Epithelial cell of umbilical artery (primary cell): Measurements from ENCODE around the gene SAG. TPM values are rescaled to one million over a fixed set of nuclear protein-coding genes. Genes with fewer than 3 reads are reported as not detected.

Experiments
- total RNA-seq: library from RNA; depleted of rRNA; stranded (reverse); fragments of >200 nt; gene quantifications from 2 replicates; pipeline ENCODE4 v1.2.3, GENCODE V29; 2014

The SAG gene
- total RNA-seq = under 0.01 TPM in 1 of 2 replicates, not detected in the other

GRCh38 chr2:233307565-233307964 is at the start of gene SAG:
TSS of gene SAG (plus strand) at chr2:233307816. CDS start at chr2:233309190, 1,374 bp downstream.

GRCh38 chr2:233353769-233354499 is 46.3 kb downstream of the SAG start, which contains the start of gene DGKD:
TSS of gene DGKD (plus strand) at chr2:233354494. CDS start at chr2:233354519, 25 bp downstream.

Other genes starting within 250 kb of the SAG start
- 18.7 and 24.7 TPM in 2 replicates for gene INPP5D, start 247.5 kb upstream of the SAG start, total RNA-seq
- 34.1 and 49.5 TPM in 2 replicates for gene ATG16L1, start 56.1 kb upstream of the SAG start, total RNA-seq
- 7.8 and 8.2 TPM in 2 replicates for gene DGKD, start 46.7 kb downstream of the SAG start, total RNA-seq